Heart left ventricle (tissue), 16 donors: ENCODE data around the gene SMDT1. TPM values are rescaled to one million over a fixed set of nuclear protein-coding genes. Genes with fewer than 3 reads are reported as not detected.

ENCODE experiments used
- ATAC-seq, 4 donors: fragments of 200-7000 bp; cut with Tn5 transposase; one replicate each; pipeline ENCODE4 v1.9.1; 2020 to 2022; ENCODE audit warnings: moderate library complexity in 4 of 4, mild to moderate bottlenecking in 3 of 4, moderate number of reproducible peaks in 1 of 4
- DNase-seq, 5 donors: peaks; one replicate each; pipeline ENCODE4 v3.0.0-alpha.2; 2020
- H3K27ac ChIP-seq, 12 donors: fragments of 200-600 bp; sonication (generic) in 4 of 12; one replicate each; pipeline versions ENCODE4 v1.5.0 to v1.8.0; 2016 to 2022; ENCODE audit warnings: mild to moderate bottlenecking in 2 of 12
- H3K27me3 ChIP-seq, 9 donors: fragments of 200-600 bp; sonication (generic) in 2 of 9; one replicate each; pipeline versions ENCODE4 v1.5.1 to v1.8.0; 2016 to 2022; ENCODE audit warnings: mild to moderate bottlenecking in 3 of 9
- H3K36me3 ChIP-seq, 9 donors: fragments of 200-600 bp; sonication (generic) in 2 of 9; one replicate each; pipeline versions ENCODE4 v1.5.0 to v1.8.0; 2018 to 2022; ENCODE audit warnings: mild to moderate bottlenecking in 2 of 9
- H3K4me1 ChIP-seq, 12 donors: fragments of 200-600 bp; sonication (generic) in 4 of 12; one replicate each; pipeline versions ENCODE4 v1.5.0 to v1.8.0; 2016 to 2022; ENCODE audit warnings: mild to moderate bottlenecking in 3 of 12
- H3K4me3 ChIP-seq, 12 donors: fragments of 200-600 bp; sonication (generic) in 4 of 12; one replicate each; pipeline versions ENCODE4 v1.5.0 to v1.8.0; 2017 to 2022; ENCODE audit warnings: mild to moderate bottlenecking in 9 of 12, moderate library complexity in 4 of 12
- H3K9me3 ChIP-seq, 12 donors: fragments of 200-600 bp; sonication (generic) in 4 of 12; one replicate each; pipeline versions ENCODE4 v1.5.0 to v1.8.0; 2016 to 2022; ENCODE audit warnings: mild to moderate bottlenecking in 1 of 12
- POLR2A ChIP-seq, 2 donors: fragments of 450-650 bp; IDR thresholded peaks; one replicate each; pipeline ENCODE4 v1.6.1; 2017; ENCODE audit warnings: antibody characterized with exemption in 2 of 2, mild to moderate bottlenecking in 2 of 2, moderate library complexity in 2 of 2
- WGBS, 4 donors: extraction: QIAGEN DNeasy Blood & Tissue Kit in 2 of 4; methylation state at CpG; one replicate each; pipeline versions ENCODE4 v1.1.5 to v1.1.7; 2013 to 2018; 5-methylcytosine and 5-hydroxymethylcytosine counted together
- intact Hi-C, 10 donors: fragments of 100-400 bp; cut with DNase I; formaldehyde crosslinking; loops; one replicate each; pipeline versions ENCODE4 v1.11.1 to v1.14.2; 2022
- polyA plus RNA-seq, 2 donors: library from polyadenylated mRNA; stranded (reverse); fragments of 200-250 nt; gene quantifications; one replicate each; pipeline ENCODE4 v1.2.3, GENCODE V29; 2013
- total RNA-seq, 9 donors: library from RNA; depleted of rRNA in 2 of 9; stranded (reverse); fragments of >200 nt in 2 of 9; fragmentation: NEBNext Ultra II Directional in 3 of 9; extraction: Animal tissue kit (Norgen Biotek cat#: 25700) in 3 of 9; gene quantifications; one replicate each; pipeline versions ENCODE4 v1.1.0 to v1.2.4, GENCODE V29; 2016 to 2023
- TF ChIP-seq, protein P1 (sequence below), 12 donors: fragments of 200-600 bp; sonication (generic) in 4 of 12; IDR thresholded peaks; one replicate each; pipeline versions ENCODE4 v1.5.0 to v1.8.0; 2018 to 2022; ENCODE audit warnings: antibody characterized with exemption in 12 of 12, mild to moderate bottlenecking in 5 of 12
- donor health status: ischemic (EF 13 %, LVEDD 7.1; RV severe dilation, severe dysfunction).
- donor health status: healthy with polysubstance abuse.
- donor health status: DM: no; HTN: yes; CAD: no.
- donor health status: DM: no; HTN: no; CAD: no.
- donor health status: ischemic (EF 25% LVEDD 6.9; RV normal size, moderate dysfunction).
- donor health status: ischemic (EF 25% LVEDD 5.7; RV mildly dilated, moderate dysfunction).
- donor health status: healthy.
- donor health status: DM: yes; HTN: yes; CAD: no.
- donor health status: ischemic (EF 35%, LVEDD 5.7; RV mildly dilated, moderate dysfunction).
- donor health status: nonischemic (EF 11% LVEDD 7.7; RV severe dilation, severe dysfunction).
- donor health status: DM: yes; HTN: yes; CAD: no.
- donor health status: PGD.
- donor health status: ischemic (EF 29% LVEDD 5.4; RV normal size, mild dysfunction).
- donor health status: nonischemic (EF 23%, LVEDD 6.1; RV moderate dilation, normal function).

The SMDT1 gene
- total and polyA plus RNA-seq, 11 donors, result 15.3 to 235 (median 117) TPM

DNA sequence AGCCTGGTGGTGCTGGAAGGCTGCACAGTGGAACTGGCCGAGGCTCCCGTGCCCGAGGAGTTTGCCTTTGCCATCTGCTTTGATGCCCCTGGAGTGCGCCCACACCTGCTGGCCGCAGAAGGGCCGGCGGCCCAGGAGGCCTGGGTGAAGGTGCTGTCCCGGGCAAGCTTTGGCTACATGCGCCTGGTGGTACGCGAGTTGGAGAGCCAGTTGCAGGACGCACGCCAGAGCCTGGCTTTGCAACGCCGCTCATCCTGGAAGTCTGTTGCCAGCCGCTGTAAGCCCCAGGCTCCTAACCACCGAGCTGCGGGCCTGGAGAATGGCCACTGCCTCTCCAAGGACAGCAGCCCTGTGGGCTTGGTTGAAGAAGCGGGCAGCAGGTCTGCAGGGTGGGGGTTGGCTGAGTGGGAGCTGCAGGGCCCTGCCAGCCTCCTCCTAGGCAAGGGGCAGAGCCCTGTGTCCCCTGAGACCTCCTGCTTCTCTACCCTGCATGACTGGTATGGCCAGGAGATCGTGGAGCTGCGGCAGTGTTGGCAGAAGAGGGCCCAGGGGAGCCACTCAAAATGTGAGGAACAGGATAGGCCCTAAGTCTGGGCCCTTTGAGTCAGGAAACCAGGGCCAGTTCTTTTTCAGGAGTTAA is 1.9 kb upstream of the SMDT1 start:
- peaks cover 2 to 62% (median 40%) of the 10 kb centered on the region in 12 donors for H3K4me1 ChIP-seq
- no peak overlapping the region for H3K4me3 ChIP-seq
- 90 to 96% (median 94%) methylated on average over 14 to 21 of the region's 21 CpGs for WGBS, 4 donors
- no peaks in the 10 kb centered on the region for H3K9me3 ChIP-seq
- no peak for DNase-seq
- ATAC-seq, result no peak
- peak overlapping the region in 11 of 12 donors; percentile 95 to 99 (median 98) for H3K27ac ChIP-seq
- TF ChIP-seq, protein P1, sequence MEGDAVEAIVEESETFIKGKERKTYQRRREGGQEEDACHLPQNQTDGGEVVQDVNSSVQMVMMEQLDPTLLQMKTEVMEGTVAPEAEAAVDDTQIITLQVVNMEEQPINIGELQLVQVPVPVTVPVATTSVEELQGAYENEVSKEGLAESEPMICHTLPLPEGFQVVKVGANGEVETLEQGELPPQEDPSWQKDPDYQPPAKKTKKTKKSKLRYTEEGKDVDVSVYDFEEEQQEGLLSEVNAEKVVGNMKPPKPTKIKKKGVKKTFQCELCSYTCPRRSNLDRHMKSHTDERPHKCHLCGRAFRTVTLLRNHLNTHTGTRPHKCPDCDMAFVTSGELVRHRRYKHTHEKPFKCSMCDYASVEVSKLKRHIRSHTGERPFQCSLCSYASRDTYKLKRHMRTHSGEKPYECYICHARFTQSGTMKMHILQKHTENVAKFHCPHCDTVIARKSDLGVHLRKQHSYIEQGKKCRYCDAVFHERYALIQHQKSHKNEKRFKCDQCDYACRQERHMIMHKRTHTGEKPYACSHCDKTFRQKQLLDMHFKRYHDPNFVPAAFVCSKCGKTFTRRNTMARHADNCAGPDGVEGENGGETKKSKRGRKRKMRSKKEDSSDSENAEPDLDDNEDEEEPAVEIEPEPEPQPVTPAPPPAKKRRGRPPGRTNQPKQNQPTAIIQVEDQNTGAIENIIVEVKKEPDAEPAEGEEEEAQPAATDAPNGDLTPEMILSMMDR (IDR thresholded peaks at IDR 0.05), result no peak
- TF ChIP-seq POLR2A (IDR thresholded peaks at IDR 0.05), result no peak
- intact Hi-C loops, result loop anchor here in 2 of 10 donors (10.0 kb wide), 3 partner anchors 197 to 393 kb away; partner anchors contain the start of genes SNU13 (in 1 of the 2), SREBF2 (in 1 of the 2) and TCF20 (in 1 of the 2)
- no peaks in the 10 kb centered on the region for H3K27me3 ChIP-seq
- H3K36me3 ChIP-seq, result peaks cover 0 to 34% (median 15%) of the 10 kb centered on the region in 9 donors

DNA sequence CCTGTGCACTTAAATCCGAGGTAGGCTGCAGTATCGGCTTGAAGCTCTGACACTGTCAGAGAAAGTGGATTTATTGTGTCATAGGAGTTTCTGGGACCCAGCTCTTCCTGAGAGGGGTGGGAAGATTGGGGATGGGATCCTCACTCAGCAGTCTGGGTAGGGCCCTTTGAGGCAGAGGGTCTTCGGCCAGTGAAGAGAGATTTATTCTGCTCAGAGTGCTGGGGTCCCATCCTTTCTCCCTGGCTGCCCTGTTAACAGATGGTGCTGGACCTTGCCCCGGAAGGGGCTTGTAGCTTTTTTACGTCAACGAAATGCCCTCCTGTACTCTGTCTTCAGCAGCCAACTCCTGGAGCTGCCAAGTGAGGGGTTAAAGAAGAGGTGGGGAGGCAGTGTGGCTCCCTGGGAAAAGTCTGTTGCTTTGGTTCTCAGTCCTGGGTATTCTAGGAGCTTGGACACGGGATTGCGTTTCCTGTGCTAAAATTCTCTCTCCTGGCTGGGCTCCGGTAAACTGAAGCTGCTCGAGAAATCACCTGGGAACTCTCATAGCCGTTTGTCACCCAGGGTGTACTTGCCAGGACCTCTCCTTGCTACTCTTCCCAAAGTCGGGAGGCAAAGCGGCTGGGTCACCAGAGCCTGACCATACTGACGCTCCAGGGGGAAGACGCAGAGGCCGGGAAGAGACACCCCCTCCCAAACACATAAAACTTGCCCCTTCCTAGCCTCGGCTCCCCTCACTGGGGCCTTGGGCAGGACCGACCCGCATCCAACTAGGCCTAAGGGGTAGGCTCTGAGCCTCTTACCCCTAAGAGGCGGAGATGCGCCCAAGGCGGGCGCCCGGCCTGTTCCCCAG is 806 bp upstream of the SMDT1 start:
- TF ChIP-seq, protein P1 (IDR thresholded peaks at IDR 0.05), result no peak
- no peak for TF ChIP-seq POLR2A (IDR thresholded peaks at IDR 0.05)
- 31 to 42% (median 37%) methylated on average over 18 to 24 of the region's 24 CpGs for WGBS, 4 donors
- Histone ChIP-seq H3K27me3 (no peaks in the 10 kb centered on the region), H3K9me3 (no peaks in the 10 kb centered on the region), H3K27ac (peak overlapping the region; percentile 95 to 99 (median 98)), H3K4me1 (peaks cover 2 to 62% (median 38%) of the 10 kb centered on the region in 12 donors), H3K36me3 (peaks cover 0 to 45% (median 26%) of the 10 kb centered on the region in 9 donors), H3K4me3 (peak overlapping the region; percentile 43 to 82 (median 70))
- DNase-seq, result peak in 2 of 5 donors; percentile 34 to 47
- intact Hi-C loops, result loop anchor here in 3 of 10 donors (1.0 to 10.0 kb wide), 4 partner anchors 12 to 394 kb away; partner anchors contain the start of genes NDUFA6 (in 1 of the 3), SNU13 (in 1 of the 3), SREBF2 (in 1 of the 3) and TCF20 (in 1 of the 3)
- ATAC-seq, result peak; percentile 2 to 25 (median 10)

DNA sequence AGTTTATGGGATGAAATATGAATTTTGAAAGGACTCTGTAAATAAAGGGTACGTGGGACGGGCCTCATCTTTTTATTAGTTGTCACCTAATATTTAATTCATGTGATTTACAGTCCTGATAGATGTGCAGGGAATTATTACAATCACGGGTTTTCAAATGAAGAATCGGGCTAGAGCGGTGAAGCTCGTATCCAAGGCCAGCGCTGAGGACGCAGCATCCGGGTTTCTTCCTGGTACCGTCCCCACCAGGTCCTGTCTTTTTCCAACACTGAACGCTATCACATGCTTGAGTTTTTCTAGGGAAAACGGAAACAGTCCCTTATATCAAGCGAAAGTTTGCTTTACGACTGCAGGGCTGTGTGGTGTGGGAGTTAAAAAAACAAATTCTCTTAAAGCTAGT is 787 bp downstream of the SMDT1 start:
- Histone ChIP-seq H3K4me1 (peaks cover 2 to 57% (median 32%) of the 10 kb centered on the region in 12 donors), H3K4me3 (peak overlapping the region; percentile 38 to 82 (median 70)), H3K36me3 (peaks cover 0 to 61% (median 38%) of the 10 kb centered on the region in 9 donors), H3K9me3 (no peaks in the 10 kb centered on the region), H3K27ac (peak overlapping the region; percentile 95 to 99 (median 98)), H3K27me3 (no peaks in the 10 kb centered on the region)
- TF ChIP-seq, protein P1 (IDR thresholded peaks at IDR 0.05), result no peak
- no peak for TF ChIP-seq POLR2A (IDR thresholded peaks at IDR 0.05)
- DNase-seq, result no peak
- intact Hi-C loops, result loop anchor here in 1 of 10 donors (1.0 kb wide), 1 partner anchor 10 kb away; the partner anchor contains the start of gene NDUFA6
- WGBS, 4 donors, result 1 to 2% (median 2%) methylated on average over 14 of the region's 14 CpGs
- ATAC-seq, result peak in 1 of 4 donors; percentile 16
